WTC11 (cell line): ENCODE results near the gene CLCA2. TPM values are rescaled to one million over a fixed set of nuclear protein-coding genes. Genes with fewer than 3 reads are reported as not detected.

Experiments
- ATAC-seq: fragments of 200-7000 bp; cut with Tn5 transposase; 2 replicates; pipeline ENCODE4 v1.10.0; 2021; ENCODE audit warnings: mild to moderate bottlenecking, moderate library complexity
- CTCF ChIA-PET: fragments of 300-600 bp; sonication (Branson Sonifier 250); formaldehyde crosslinking; loops from one replicate; lab custom pipeline; 2021; ENCODE audit warnings: antibody characterized with exemption; lab: Charles Lee
- POLR2A ChIA-PET: fragments of 350-600 bp; sonication (Branson Sonifier 250); formaldehyde crosslinking; loops from one replicate; lab custom pipeline; 2021; ENCODE audit warnings: antibody characterized with exemption; lab: Charles Lee
- DNase-seq: peaks from one replicate; pipeline ENCODE4 v3.0.0; 2021; ENCODE audit warnings: low spot score
- H3K27ac Mint-ChIP-seq: 2 replicates; pipeline ENCODE4 v1.8.0; 2021; ENCODE audit warnings: mixed read lengths
- H3K27me3 Mint-ChIP-seq: 2 replicates; pipeline ENCODE4 v1.8.0; 2021; ENCODE audit warnings: low read depth, mild to moderate bottlenecking, moderate library complexity, mixed read lengths
- H3K36me3 Mint-ChIP-seq: 2 replicates; pipeline ENCODE4 v1.8.0; 2021; ENCODE audit warnings: mixed read lengths
- H3K4me1 Mint-ChIP-seq: 2 replicates; pipeline ENCODE4 v1.8.0; 2022; ENCODE audit warnings: mixed read lengths
- H3K4me3 Mint-ChIP-seq: 2 replicates; pipeline ENCODE4 v1.8.0; 2021; ENCODE audit warnings: mild to moderate bottlenecking, moderate library complexity, mixed read lengths
- H3K9me3 Mint-ChIP-seq: 2 replicates; pipeline ENCODE4 v1.8.0; 2021; ENCODE audit warnings: mixed read lengths
- ATF1 ChIP-seq: sonication (generic); formaldehyde crosslinking; IDR thresholded peaks from 2 replicates; pipeline ENCODE4 v1.8.1; 2023; ENCODE audit warnings: mild to moderate bottlenecking, moderate library complexity, missing genetic modification reagents
- CTCF ChIP-seq: fragments of 200-600 bp; IDR thresholded peaks from 2 replicates; pipeline ENCODE4 v1.8.0; 2022; ENCODE audit warnings: antibody characterized with exemption
- ESRRA ChIP-seq: sonication (generic); formaldehyde crosslinking; IDR thresholded peaks from 2 replicates; pipeline ENCODE4 v1.8.1; 2022; ENCODE audit warnings: mild to moderate bottlenecking, missing genetic modification reagents, borderline replicate concordance
- FOXK1 ChIP-seq: sonication (generic); formaldehyde crosslinking; IDR thresholded peaks from 2 replicates; pipeline ENCODE4 v1.8.0; 2022; ENCODE audit warnings: mild to moderate bottlenecking, moderate library complexity, missing genetic modification reagents
- HMGXB4 ChIP-seq: sonication (generic); formaldehyde crosslinking; IDR thresholded peaks from 2 replicates; pipeline ENCODE4 v1.8.1; 2023; ENCODE audit warnings: mild to moderate bottlenecking, moderate library complexity, missing genetic modification reagents
- IRF1 ChIP-seq: sonication (generic); formaldehyde crosslinking; IDR thresholded peaks from 2 replicates; pipeline ENCODE4 v1.8.0; 2023; ENCODE audit warnings: missing genetic modification reagents
- JAZF1 ChIP-seq: fragments of 250-450 bp; sonication (Bioruptor Pico); IDR thresholded peaks from 2 replicates; pipeline ENCODE4 v1.9.0; 2021; ENCODE audit warnings: moderate library complexity, mild to moderate bottlenecking, inconsistent platforms
- MYBL2 ChIP-seq: sonication (generic); formaldehyde crosslinking; IDR thresholded peaks from 2 replicates; pipeline ENCODE4 v1.8.1; 2023; ENCODE audit warnings: mild to moderate bottlenecking, moderate library complexity, missing genetic modification reagents
- NFE2L1 ChIP-seq: sonication (generic); formaldehyde crosslinking; IDR thresholded peaks from 2 replicates; pipeline ENCODE4 v1.8.1; 2023; ENCODE audit warnings: missing genetic modification reagents
- SMAD4 ChIP-seq: sonication (generic); formaldehyde crosslinking; IDR thresholded peaks from 2 replicates; pipeline ENCODE4 v1.8.0; 2022; ENCODE audit warnings: mild to moderate bottlenecking, missing genetic modification reagents
- ZNF219 ChIP-seq: sonication (generic); formaldehyde crosslinking; IDR thresholded peaks from 2 replicates; pipeline ENCODE4 v1.8.0; 2023; ENCODE audit warnings: missing genetic modification reagents, mild to moderate bottlenecking, borderline replicate concordance
- ZNF263 ChIP-seq: sonication (generic); formaldehyde crosslinking; IDR thresholded peaks from 2 replicates; pipeline ENCODE4 v1.8.1; 2022; ENCODE audit warnings: low read depth, mild to moderate bottlenecking, moderate library complexity, missing genetic modification reagents
- ZNF423 ChIP-seq: fragments of 250-450 bp; sonication (Bioruptor Pico); IDR thresholded peaks from 2 replicates; pipeline ENCODE4 v2.1.2; 2022; ENCODE audit warnings: mild to moderate bottlenecking, moderate library complexity
- total RNA-seq: library from RNA; stranded (reverse); gene quantifications from 3 replicates; pipeline ENCODE4 v1.2.3, GENCODE V29; 2021

The CLCA2 gene
- total RNA-seq, 1 experiment from 2014 or later, result 0.07 TPM

GRCh38 chr1:86498281-86498680, 74.3 kb downstream of the CLCA2 start:
- no peak for DNase-seq
- H3K4me1 Mint-ChIP-seq, result peaks cover 22% of the 10 kb centered on the region
- H3K36me3 Mint-ChIP-seq, result no peaks in the 10 kb centered on the region
- H3K9me3 Mint-ChIP-seq, result peaks cover 11% of the 10 kb centered on the region
- H3K27me3 Mint-ChIP-seq, result no peaks in the 10 kb centered on the region
- H3K27ac Mint-ChIP-seq, result no peak overlapping the region
- CTCF ChIA-PET, result no interaction called here
- no peak for ATAC-seq
- H3K4me3 Mint-ChIP-seq, result no peak overlapping the region
- POLR2A ChIA-PET, result no interaction called here
- TF ChIP-seq ATF1 (CRISPR knock-in tag), result no peak

GRCh38 chr1:86499987-86500593, 76.1 kb downstream of the CLCA2 start:
- H3K27me3 Mint-ChIP-seq, result no peaks in the 10 kb centered on the region; the same call in 1 of the 2 replicates
- DNase-seq, result no peak
- no peaks in the 10 kb centered on the region for H3K36me3 Mint-ChIP-seq
- ChIA-PET CTCF (interaction anchor here (0.6 to 2.8 kb wide), 5 partner anchors 10 to 485 kb away, joined by 3 to 7 read pairs (median 3); partner anchors contain the start of gene SH3GLB1), POLR2A (no interaction called here)
- no peak overlapping the region for H3K27ac Mint-ChIP-seq
- H3K4me3 Mint-ChIP-seq, result no peak overlapping the region
- peaks cover 11% of the 10 kb centered on the region for H3K9me3 Mint-ChIP-seq
- H3K4me1 Mint-ChIP-seq, result peaks cover 33% of the 10 kb centered on the region
- ATAC-seq, result no peak
- TF ChIP-seq ZNF263 (CRISPR knock-in tag) (no peak), ZNF423 (CRISPR knock-in tag) (no peak), CTCF (peak; percentile 96)

- CTCF ChIA-PET, result interaction anchor here (0.8 to 2.8 kb wide), 5 partner anchors 11 to 250 kb away, joined by 3 to 10 read pairs (median 3); partner anchors contain the start of gene SH3GLB1
- Mint-ChIP-seq H3K4me3 (no peak overlapping the region), H3K9me3 (peaks cover 11% of the 10 kb centered on the region), H3K27me3 (no peaks in the 10 kb centered on the region; the same call in 1 of the 2 replicates), H3K27ac (no peak overlapping the region; the same call in 1 of the 2 replicates), H3K4me1 (peaks cover 38% of the 10 kb centered on the region), H3K36me3 (no peaks in the 10 kb centered on the region)
- no peak for DNase-seq
- ATAC-seq, result no peak
- TF ChIP-seq IRF1 (CRISPR knock-in tag) (no peak), ZNF263 (CRISPR knock-in tag) (no peak), HMGXB4 (CRISPR knock-in tag) (no peak), JAZF1 (no peak), MYBL2 (no peak), NFE2L1 (CRISPR knock-in tag) (no peak), CTCF (no peak), FOXK1 (CRISPR knock-in tag) (no peak), SMAD4 (CRISPR knock-in tag) (no peak), ESRRA (no peak), ZNF219 (CRISPR knock-in tag) (no peak)
- POLR2A ChIA-PET, result no interaction called here
These were observed 76.7 kb downstream of the CLCA2 start for GRCh38 chr1:86500714-86501113.
